Measurements from ENCODE around the gene SMC3.

SMC3 gene

GRCh38 chr10:110544958-110545537 is 22.4 kb upstream of the SMC3 start:
- DNase-seq (ENCODE audit: low spot score), result no peak

GRCh38 chr10:110546077-110546476 is 21.4 kb upstream of the SMC3 start:
- DNase-seq (ENCODE audit: low spot score), result no peak

GRCh38 chr10:110546499-110547110 is 20.9 kb upstream of the SMC3 start:
- DNase-seq (ENCODE audit: low spot score), result no peak

GRCh38 chr10:110547139-110547761 is 20.2 kb upstream of the SMC3 start:
- DNase-seq (ENCODE audit: low spot score), result peak; percentile 73

- no peak for DNase-seq (ENCODE audit: low spot score)
Observed at GRCh38 chr10:110548002-110548401, 19.5 kb upstream of the SMC3 start.

- DNase-seq (ENCODE audit: low spot score), result no peak
Observed at GRCh38 chr10:110549211-110549610, 18.3 kb upstream of the SMC3 start.

- peak; percentile 31 for DNase-seq (ENCODE audit: low spot score)
Observed at GRCh38 chr10:110553905-110554304, 13.6 kb upstream of the SMC3 start.

- no peak for DNase-seq (ENCODE audit: low spot score)
Observed at GRCh38 chr10:110556296-110556695, 11.2 kb upstream of the SMC3 start.

GRCh38 chr10:110556969-110557601 is 10.4 kb upstream of the SMC3 start:
- DNase-seq (ENCODE audit: low spot score), result peak; percentile 62

- no peak for DNase-seq (ENCODE audit: low spot score)
Observed at GRCh38 chr10:110558041-110558440, 9.5 kb upstream of the SMC3 start.

GRCh38 chr10:110560012-110560411 is 7.5 kb upstream of the SMC3 start:
- DNase-seq (ENCODE audit: low spot score), result no peak

GRCh38 chr10:110561292-110561691 is 6.2 kb upstream of the SMC3 start:
- no peak for DNase-seq (ENCODE audit: low spot score)

GRCh38 chr10:110562348-110562747 is 5.1 kb upstream of the SMC3 start:
- no peak for DNase-seq (ENCODE audit: low spot score)

GRCh38 chr10:110563132-110563531 is 4.4 kb upstream of the SMC3 start:
- no peak for DNase-seq (ENCODE audit: low spot score)

GRCh38 chr10:110566472-110567200 is 859 bp upstream of the SMC3 start:
- DNase-seq (ENCODE audit: low spot score), result no peak

GRCh38 chr10:110568055-110568735 is 700 bp downstream of the SMC3 start:
- peak; percentile 30 for DNase-seq (ENCODE audit: low spot score)

- no peak for DNase-seq (ENCODE audit: low spot score)
Observed at GRCh38 chr10:110569122-110569521, 1.6 kb downstream of the SMC3 start.

- no peak for DNase-seq (ENCODE audit: low spot score)
Observed at GRCh38 chr10:110569736-110570135, 2.2 kb downstream of the SMC3 start.

- DNase-seq (ENCODE audit: low spot score), result no peak
Observed at GRCh38 chr10:110571093-110571743, 3.7 kb downstream of the SMC3 start.

GRCh38 chr10:110572862-110573261 is 5.4 kb downstream of the SMC3 start:
- no peak for DNase-seq (ENCODE audit: low spot score)

GRCh38 chr10:110574420-110574819 is 6.9 kb downstream of the SMC3 start:
- DNase-seq (ENCODE audit: low spot score), result no peak
